Measurements from ENCODE around the gene DDIT3. TPM values are rescaled to one million over a fixed set of nuclear protein-coding genes. Genes with fewer than 3 reads are reported as not detected.

The DDIT3 gene
- total RNA-seq, 1 experiment from 2014 or later = 3.4 TPM

GRCh38 chr12:57533108-57533507, 12.8 kb upstream of the DDIT3 start:
- Mint-ChIP-seq H3K36me3 (peaks cover 62% of the 10 kb centered on the region), H3K27me3 (ENCODE audit: low read depth) (no peaks in the 10 kb centered on the region), H3K9me3 (no peaks in the 10 kb centered on the region), H3K4me3 (no peak overlapping the region), H3K4me1 (peaks cover 9% of the 10 kb centered on the region), H3K27ac (no peak overlapping the region)
- TF ChIP-seq GABPB1 (CRISPR knock-in tag; IDR thresholded peaks at IDR 0.05) = no peak
- no peak for TF ChIP-seq SMAD3 (CRISPR knock-in tag; IDR thresholded peaks at IDR 0.05; ENCODE audit: borderline replicate concordance)
- TF ChIP-seq, protein P1, sequence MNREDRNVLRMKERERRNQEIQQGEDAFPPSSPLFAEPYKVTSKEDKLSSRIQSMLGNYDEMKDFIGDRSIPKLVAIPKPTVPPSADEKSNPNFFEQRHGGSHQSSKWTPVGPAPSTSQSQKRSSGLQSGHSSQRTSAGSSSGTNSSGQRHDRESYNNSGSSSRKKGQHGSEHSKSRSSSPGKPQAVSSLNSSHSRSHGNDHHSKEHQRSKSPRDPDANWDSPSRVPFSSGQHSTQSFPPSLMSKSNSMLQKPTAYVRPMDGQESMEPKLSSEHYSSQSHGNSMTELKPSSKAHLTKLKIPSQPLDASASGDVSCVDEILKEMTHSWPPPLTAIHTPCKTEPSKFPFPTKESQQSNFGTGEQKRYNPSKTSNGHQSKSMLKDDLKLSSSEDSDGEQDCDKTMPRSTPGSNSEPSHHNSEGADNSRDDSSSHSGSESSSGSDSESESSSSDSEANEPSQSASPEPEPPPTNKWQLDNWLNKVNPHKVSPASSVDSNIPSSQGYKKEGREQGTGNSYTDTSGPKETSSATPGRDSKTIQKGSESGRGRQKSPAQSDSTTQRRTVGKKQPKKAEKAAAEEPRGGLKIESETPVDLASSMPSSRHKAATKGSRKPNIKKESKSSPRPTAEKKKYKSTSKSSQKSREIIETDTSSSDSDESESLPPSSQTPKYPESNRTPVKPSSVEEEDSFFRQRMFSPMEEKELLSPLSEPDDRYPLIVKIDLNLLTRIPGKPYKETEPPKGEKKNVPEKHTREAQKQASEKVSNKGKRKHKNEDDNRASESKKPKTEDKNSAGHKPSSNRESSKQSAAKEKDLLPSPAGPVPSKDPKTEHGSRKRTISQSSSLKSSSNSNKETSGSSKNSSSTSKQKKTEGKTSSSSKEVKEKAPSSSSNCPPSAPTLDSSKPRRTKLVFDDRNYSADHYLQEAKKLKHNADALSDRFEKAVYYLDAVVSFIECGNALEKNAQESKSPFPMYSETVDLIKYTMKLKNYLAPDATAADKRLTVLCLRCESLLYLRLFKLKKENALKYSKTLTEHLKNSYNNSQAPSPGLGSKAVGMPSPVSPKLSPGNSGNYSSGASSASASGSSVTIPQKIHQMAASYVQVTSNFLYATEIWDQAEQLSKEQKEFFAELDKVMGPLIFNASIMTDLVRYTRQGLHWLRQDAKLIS (CRISPR knock-in tag; IDR thresholded peaks at IDR 0.05; ENCODE audit: borderline replicate concordance) = no peak
- TF ChIP-seq, protein P2, sequence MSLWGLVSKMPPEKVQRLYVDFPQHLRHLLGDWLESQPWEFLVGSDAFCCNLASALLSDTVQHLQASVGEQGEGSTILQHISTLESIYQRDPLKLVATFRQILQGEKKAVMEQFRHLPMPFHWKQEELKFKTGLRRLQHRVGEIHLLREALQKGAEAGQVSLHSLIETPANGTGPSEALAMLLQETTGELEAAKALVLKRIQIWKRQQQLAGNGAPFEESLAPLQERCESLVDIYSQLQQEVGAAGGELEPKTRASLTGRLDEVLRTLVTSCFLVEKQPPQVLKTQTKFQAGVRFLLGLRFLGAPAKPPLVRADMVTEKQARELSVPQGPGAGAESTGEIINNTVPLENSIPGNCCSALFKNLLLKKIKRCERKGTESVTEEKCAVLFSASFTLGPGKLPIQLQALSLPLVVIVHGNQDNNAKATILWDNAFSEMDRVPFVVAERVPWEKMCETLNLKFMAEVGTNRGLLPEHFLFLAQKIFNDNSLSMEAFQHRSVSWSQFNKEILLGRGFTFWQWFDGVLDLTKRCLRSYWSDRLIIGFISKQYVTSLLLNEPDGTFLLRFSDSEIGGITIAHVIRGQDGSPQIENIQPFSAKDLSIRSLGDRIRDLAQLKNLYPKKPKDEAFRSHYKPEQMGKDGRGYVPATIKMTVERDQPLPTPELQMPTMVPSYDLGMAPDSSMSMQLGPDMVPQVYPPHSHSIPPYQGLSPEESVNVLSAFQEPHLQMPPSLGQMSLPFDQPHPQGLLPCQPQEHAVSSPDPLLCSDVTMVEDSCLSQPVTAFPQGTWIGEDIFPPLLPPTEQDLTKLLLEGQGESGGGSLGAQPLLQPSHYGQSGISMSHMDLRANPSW (CRISPR knock-in tag; conservative IDR thresholded peaks at IDR 0.05; ENCODE audit: low read depth) = no peak
- TF ChIP-seq SP1 (CRISPR knock-in tag; conservative IDR thresholded peaks at IDR 0.05) = no peak
- TF ChIP-seq ZNF671 (CRISPR knock-in tag; IDR thresholded peaks at IDR 0.05) = no peak
- TF ChIP-seq, protein P3, sequence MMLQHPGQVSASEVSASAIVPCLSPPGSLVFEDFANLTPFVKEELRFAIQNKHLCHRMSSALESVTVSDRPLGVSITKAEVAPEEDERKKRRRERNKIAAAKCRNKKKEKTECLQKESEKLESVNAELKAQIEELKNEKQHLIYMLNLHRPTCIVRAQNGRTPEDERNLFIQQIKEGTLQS (CRISPR knock-in tag; conservative IDR thresholded peaks at IDR 0.05) = no peak
- TF ChIP-seq ZNF219 (CRISPR knock-in tag; IDR thresholded peaks at IDR 0.05; ENCODE audit: borderline replicate concordance) = no peak
- TF ChIP-seq NR3C1 (CRISPR knock-in tag; conservative IDR thresholded peaks at IDR 0.05; ENCODE audit: low read depth) = no peak
- TF ChIP-seq JUN (CRISPR knock-in tag; IDR thresholded peaks at IDR 0.05) = no peak
- no peak for TF ChIP-seq FOXK1 (CRISPR knock-in tag; IDR thresholded peaks at IDR 0.05)
- no peak for TF ChIP-seq PRRX2 (CRISPR knock-in tag; IDR thresholded peaks at IDR 0.05)
- TF ChIP-seq CREB1 (CRISPR knock-in tag; IDR thresholded peaks at IDR 0.05) = no peak
- TF ChIP-seq, protein P4, sequence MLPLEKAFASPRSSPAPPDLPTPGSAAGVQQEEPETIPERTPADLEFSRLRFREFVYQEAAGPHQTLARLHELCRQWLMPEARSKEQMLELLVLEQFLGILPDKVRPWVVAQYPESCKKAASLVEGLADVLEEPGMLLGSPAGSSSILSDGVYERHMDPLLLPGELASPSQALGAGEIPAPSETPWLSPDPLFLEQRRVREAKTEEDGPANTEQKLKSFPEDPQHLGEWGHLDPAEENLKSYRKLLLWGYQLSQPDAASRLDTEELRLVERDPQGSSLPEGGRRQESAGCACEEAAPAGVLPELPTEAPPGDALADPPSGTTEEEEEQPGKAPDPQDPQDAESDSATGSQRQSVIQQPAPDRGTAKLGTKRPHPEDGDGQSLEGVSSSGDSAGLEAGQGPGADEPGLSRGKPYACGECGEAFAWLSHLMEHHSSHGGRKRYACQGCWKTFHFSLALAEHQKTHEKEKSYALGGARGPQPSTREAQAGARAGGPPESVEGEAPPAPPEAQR (CRISPR knock-in tag; IDR thresholded peaks at IDR 0.05) = no peak
- ChIA-PET CTCF (no interaction called here), POLR2A (no interaction called here)
- no peak for ATAC-seq
- DNase-seq (ENCODE audit: low spot score) = no peak

DNA sequence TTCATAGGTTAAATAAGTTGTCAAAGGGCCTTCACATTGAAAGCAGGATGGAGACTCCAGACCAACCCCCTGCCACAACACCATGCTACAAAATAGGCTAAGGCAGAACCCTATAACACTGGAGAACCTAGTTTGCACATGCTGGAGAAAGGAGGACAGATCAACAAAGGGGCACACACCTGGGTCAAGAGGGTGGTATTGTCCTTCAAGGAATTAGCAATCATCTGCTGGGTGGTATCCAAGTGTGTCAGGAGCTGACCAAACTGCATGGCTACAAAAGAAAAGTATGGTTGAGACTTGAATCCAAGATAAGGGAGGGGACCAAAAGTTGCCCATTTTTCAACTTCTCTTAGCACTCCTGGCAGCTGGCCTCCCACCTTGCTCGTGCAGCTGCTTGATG, 11.5 kb upstream of the DDIT3 start:
- no peak overlapping the region for H3K27ac Mint-ChIP-seq
- POLR2A ChIA-PET = no interaction called here
- peaks cover 60% of the 10 kb centered on the region for H3K36me3 Mint-ChIP-seq
- ATAC-seq = no peak
- no peak for DNase-seq (ENCODE audit: low spot score)
- H3K4me1 Mint-ChIP-seq = peaks cover 9% of the 10 kb centered on the region
- H3K9me3 Mint-ChIP-seq = no peaks in the 10 kb centered on the region
- H3K4me3 Mint-ChIP-seq = no peak overlapping the region
- no peaks in the 10 kb centered on the region for H3K27me3 Mint-ChIP-seq (ENCODE audit: low read depth)
- CTCF ChIA-PET = no interaction called here
- TF ChIP-seq, protein P4 (CRISPR knock-in tag; IDR thresholded peaks at IDR 0.05) = no peak
- TF ChIP-seq ZNF232 (CRISPR knock-in tag; IDR thresholded peaks at IDR 0.05) = no peak
- no peak for TF ChIP-seq RELA (CRISPR knock-in tag; IDR thresholded peaks at IDR 0.05; ENCODE audit: borderline replicate concordance)
- no peak for TF ChIP-seq TEAD1 (CRISPR knock-in tag; IDR thresholded peaks at IDR 0.05)
- TF ChIP-seq, protein P5, sequence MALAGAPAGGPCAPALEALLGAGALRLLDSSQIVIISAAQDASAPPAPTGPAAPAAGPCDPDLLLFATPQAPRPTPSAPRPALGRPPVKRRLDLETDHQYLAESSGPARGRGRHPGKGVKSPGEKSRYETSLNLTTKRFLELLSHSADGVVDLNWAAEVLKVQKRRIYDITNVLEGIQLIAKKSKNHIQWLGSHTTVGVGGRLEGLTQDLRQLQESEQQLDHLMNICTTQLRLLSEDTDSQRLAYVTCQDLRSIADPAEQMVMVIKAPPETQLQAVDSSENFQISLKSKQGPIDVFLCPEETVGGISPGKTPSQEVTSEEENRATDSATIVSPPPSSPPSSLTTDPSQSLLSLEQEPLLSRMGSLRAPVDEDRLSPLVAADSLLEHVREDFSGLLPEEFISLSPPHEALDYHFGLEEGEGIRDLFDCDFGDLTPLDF (CRISPR knock-in tag; IDR thresholded peaks at IDR 0.05) = no peak
- no peak for TF ChIP-seq TCF7 (CRISPR knock-in tag; IDR thresholded peaks at IDR 0.05; ENCODE audit: low read depth)
- no peak for TF ChIP-seq ZNF263 (CRISPR knock-in tag; IDR thresholded peaks at IDR 0.05; ENCODE audit: low read depth)
- TF ChIP-seq FOXP1 (CRISPR knock-in tag; IDR thresholded peaks at IDR 0.05; ENCODE audit: borderline replicate concordance) = no peak
- TF ChIP-seq ZNF425 (CRISPR knock-in tag; conservative IDR thresholded peaks at IDR 0.05) = no peak

Measured in WTC11 (cell line).